ENCODE results near the gene ZNF777. TPM values are rescaled to one million over a fixed set of nuclear protein-coding genes. Genes with fewer than 3 reads are reported as not detected.
"Not testable (repeated sequence)": the region's sequence is repeated elsewhere in the genome, so short reads cannot be mapped to it uniquely, and the experiment has no call there.

ZNF777 gene
- total RNA-seq, 2 donors from 2014 or later = 6.0 to 8.4 TPM

DNA sequence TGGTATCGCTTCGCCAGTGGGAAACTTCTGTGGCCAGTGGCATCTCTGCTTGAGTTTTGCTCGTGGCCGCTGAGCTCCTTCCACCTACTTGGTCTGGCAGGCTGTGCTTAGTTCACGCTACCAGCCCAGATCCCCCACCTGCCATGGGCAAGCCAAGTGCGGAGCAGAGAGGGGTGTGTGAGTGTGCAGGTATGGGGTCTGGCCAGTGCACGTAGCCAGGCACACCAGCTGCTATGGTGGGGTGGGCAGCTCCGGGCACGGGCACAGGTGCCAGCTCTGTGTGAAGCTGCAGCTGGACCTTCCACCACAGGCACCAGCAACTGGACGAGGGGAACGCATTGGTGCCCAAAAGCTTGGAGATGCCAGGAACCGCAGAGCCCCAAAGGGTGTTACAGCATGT lies 56.5 kb downstream of the ZNF777 start:
- H3K9me3 ChIP-seq = no peaks in the 10 kb centered on the region
- DNase-seq (ENCODE audit: low spot score) = no peak
- no peak overlapping the region for H3K27ac ChIP-seq
- TF ChIP-seq CTCF (IDR thresholded peaks at IDR 0.05) = no peak
- H3K4me3 ChIP-seq = no peak overlapping the region
- no peaks in the 10 kb centered on the region for H3K36me3 ChIP-seq
- H3K4me1 ChIP-seq = no peaks in the 10 kb centered on the region
- no peaks in the 10 kb centered on the region for H3K27me3 ChIP-seq

DNA sequence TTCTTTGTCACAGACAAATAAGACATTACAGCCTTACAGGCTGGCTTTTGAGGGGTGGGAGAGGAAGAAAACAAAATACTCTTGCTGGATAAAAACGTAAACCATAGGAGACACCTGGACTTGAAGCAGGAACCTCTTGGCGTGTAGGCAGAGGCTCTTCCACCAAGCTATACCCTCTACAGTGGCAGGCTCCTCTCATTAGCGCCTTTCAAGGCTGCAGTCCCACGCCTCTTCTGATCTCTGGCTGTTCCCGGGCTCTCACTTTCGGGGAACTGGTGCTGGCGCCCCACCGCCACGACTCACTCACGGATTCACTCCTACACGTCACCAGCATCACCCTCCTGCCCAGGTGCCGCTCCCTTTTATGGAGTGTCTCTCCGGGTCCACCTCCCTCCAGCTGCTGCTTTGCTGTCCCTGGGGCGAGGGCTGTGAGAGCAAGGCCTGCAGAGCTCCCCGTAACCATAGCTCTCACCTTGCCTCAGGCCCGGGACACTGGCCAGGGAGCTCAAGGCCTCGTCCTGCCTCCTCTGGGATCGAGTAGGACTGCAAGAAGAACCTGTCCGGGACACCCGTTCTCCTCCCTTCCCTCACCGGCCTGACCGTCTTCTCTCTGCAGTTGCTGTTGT lies 62.6 kb downstream of the ZNF777 start:
- Histone ChIP-seq H3K4me3 (no peak overlapping the region), H3K36me3 (no peaks in the 10 kb centered on the region), H3K27me3 (no peaks in the 10 kb centered on the region), H3K9me3 (peaks cover 0 to 9% of the 10 kb centered on the region in 2 donors), H3K4me1 (no peaks in the 10 kb centered on the region), H3K27ac (no peak overlapping the region)
- no peak for TF ChIP-seq CTCF (IDR thresholded peaks at IDR 0.05)
- no peak for DNase-seq (ENCODE audit: low spot score)

GRCh38 chr7:149397470-149398043 lies 63.3 kb downstream of the ZNF777 start:
- peaks cover 0 to 9% of the 10 kb centered on the region in 2 donors for H3K9me3 ChIP-seq
- H3K36me3 ChIP-seq = no peaks in the 10 kb centered on the region
- no peak for DNase-seq (ENCODE audit: low spot score)
- no peak overlapping the region for H3K27ac ChIP-seq
- H3K4me3 ChIP-seq = no peak overlapping the region
- no peaks in the 10 kb centered on the region for H3K4me1 ChIP-seq
- H3K27me3 ChIP-seq = no peaks in the 10 kb centered on the region
- no peak for TF ChIP-seq CTCF (IDR thresholded peaks at IDR 0.05)

DNA sequence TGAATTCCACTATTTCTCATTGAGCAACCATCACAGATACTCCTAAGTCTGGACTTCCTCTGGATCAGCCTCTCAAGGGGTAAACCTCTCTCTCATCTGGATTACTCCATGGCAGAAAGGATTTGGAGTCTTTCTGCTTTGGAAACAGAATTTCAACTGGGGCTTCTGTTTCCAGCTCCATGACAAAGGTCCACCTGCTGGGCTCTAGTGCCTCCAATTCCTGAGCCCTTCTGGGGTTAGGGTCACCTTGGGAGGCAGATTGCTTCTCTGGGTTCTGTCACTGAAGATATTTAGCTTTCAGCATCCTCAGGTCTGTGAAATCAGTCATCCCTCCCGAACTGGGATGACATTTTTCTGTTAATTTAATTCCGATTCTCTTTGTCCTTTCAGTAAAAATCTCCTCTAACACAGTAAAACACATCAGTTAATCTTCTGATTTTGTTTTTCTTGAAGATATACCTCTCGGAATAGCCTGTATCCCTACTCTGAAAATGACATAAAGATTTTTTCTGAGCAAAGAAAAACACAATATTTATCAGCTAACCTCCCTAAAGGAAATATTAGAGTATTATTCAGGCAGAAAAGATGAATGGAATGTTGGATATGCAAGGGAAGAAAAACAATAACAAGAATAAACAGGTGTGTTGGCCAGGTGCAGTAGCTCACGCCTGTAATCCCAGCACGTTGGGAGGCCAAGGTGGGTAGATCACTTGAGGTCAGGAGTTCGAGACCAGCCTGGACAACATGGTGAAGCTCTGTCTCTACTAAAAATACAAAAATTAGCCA lies 72.1 kb downstream of the ZNF777 start:
- H3K36me3 ChIP-seq; H3K4me3 ChIP-seq; H3K9me3 ChIP-seq; H3K4me1 ChIP-seq; H3K27ac ChIP-seq; DNase-seq (ENCODE audit: low spot score); H3K27me3 ChIP-seq: not testable (repeated sequence)

- not testable (repeated sequence) for H3K4me1 ChIP-seq; H3K27me3 ChIP-seq; H3K36me3 ChIP-seq; DNase-seq (ENCODE audit: low spot score); H3K27ac ChIP-seq; H3K4me3 ChIP-seq; H3K9me3 ChIP-seq
These were observed 74.3 kb downstream of the ZNF777 start for GRCh38 chr7:149386514-149386913.

DNA sequence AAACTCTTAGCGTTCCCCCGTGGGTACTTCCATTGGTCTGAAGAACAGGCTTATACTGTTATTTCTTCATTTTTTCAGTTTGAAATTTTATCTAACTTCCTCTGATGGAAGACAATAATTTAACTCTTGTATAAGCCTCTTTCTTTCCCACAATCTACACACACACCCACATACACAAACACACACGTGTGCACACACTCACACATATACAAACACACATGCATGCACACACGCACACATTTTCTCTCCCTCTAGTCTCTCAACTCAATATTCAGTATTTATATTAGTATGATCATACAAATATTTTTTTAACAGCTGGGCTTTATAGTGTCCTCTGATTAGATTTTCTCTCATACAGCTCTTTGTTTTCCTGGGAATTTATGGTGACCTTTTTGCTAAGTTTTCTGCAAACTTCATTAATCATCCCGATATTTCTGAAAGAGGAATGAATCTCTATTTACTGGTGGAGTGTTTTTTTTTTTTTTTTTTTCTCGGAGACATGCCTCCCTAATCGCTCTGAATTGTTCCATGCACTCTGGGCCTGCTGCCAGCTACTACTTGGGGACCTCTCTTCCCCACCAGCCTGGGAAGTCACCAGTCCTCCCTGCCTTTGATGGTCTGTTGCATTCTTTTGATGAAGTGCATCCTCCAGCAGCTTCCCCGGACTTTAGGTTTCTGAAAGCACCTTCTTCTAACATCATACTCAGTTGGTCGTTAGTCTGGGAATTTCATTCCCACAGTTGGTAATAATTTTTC lies 75.5 kb downstream of the ZNF777 start:
- H3K27me3 ChIP-seq = no peaks in the 10 kb centered on the region
- H3K27ac ChIP-seq = no peak overlapping the region
- H3K36me3 ChIP-seq = no peaks in the 10 kb centered on the region
- TF ChIP-seq CTCF (IDR thresholded peaks at IDR 0.05) = no peak
- no peaks in the 10 kb centered on the region for H3K9me3 ChIP-seq
- DNase-seq (ENCODE audit: low spot score) = no peak
- H3K4me3 ChIP-seq = no peak overlapping the region
- H3K4me1 ChIP-seq = no peaks in the 10 kb centered on the region

Other genes starting within 250 kb of the ZNF777 start
- 1 to 10 TPM; 2.5 to 3.0 TPM for gene ZNF212, start 221.4 kb downstream of the ZNF777 start, total RNA-seq
- gene ZNF783, start 198.9 kb downstream of the ZNF777 start, total RNA-seq = 1 to 10 TPM; 3.7 to 5.1 TPM
- 10 to 100 TPM; 11.0 to 13.6 TPM for gene ZNF746, start 36.7 kb upstream of the ZNF777 start, total RNA-seq

All from right atrium auricular region (tissue), 2 donors.